GM18858 (cell line): ENCODE data around the gene ANKRD13D.

Source experiments
- ATAC-seq: cut with Tn5 transposase; IDR thresholded peaks from one replicate; pipeline ENCODE4 v1.9.1; 2021; ENCODE audit not compliant: unreplicated experiment

The ANKRD13D gene

GRCh38 chr11:67261946-67262681, 27.0 kb upstream of the ANKRD13D start:
- ATAC-seq, result no peak

GRCh38 chr11:67262731-67263675, 26.1 kb upstream of the ANKRD13D start:
- ATAC-seq, result no peak

GRCh38 chr11:67264260-67264659, 24.8 kb upstream of the ANKRD13D start:
- ATAC-seq, result no peak

GRCh38 chr11:67264877-67265632, 24.0 kb upstream of the ANKRD13D start:
- no peak for ATAC-seq

- ATAC-seq, result no peak
These were observed 23.3 kb upstream of the ANKRD13D start for GRCh38 chr11:67265633-67266448.

GRCh38 chr11:67266449-67267187, 22.5 kb upstream of the ANKRD13D start, which contains the start of gene GRK2:
Gene GRK2, plus strand, starts transcription at chr11:67266473. Its CDS starts 227 bp downstream, at chr11:67266700.
- ATAC-seq, result no peak

GRCh38 chr11:67267188-67268080, 21.7 kb upstream of the ANKRD13D start:
- ATAC-seq, result no peak

- ATAC-seq, result peak; percentile 36
These were observed 20.8 kb upstream of the ANKRD13D start for GRCh38 chr11:67268081-67268961.

- ATAC-seq, result no peak
These were observed 20.2 kb upstream of the ANKRD13D start for GRCh38 chr11:67268962-67269268.

GRCh38 chr11:67269401-67270255, 19.5 kb upstream of the ANKRD13D start:
- ATAC-seq, result no peak

GRCh38 chr11:67270256-67271204, 18.6 kb upstream of the ANKRD13D start:
- no peak for ATAC-seq

- no peak for ATAC-seq
These were observed 17.9 kb upstream of the ANKRD13D start for GRCh38 chr11:67271205-67271540.

GRCh38 chr11:67271541-67272284, 17.4 kb upstream of the ANKRD13D start:
- ATAC-seq, result no peak

GRCh38 chr11:67272327-67273259, 16.5 kb upstream of the ANKRD13D start:
- no peak for ATAC-seq
